GM12865 (cell line): ENCODE measurements around the gene ARSD.

ENCODE experiments used
- DNase-seq: peaks from one replicate; pipeline ENCODE4 v3.0.0; 2010; ENCODE audit warnings: low read depth
- H3K4me3 ChIP-seq: 2 replicates; pipeline ENCODE4 v1.5.1; 2011; ENCODE audit warnings: mild to moderate bottlenecking, low read depth, low read length, control low read depth
- CTCF ChIP-seq: IDR thresholded peaks from 2 replicates; pipeline ENCODE4 v1.5.1; 2011; ENCODE audit warnings: low read length, control low read depth, low read depth, inconsistent platforms; ENCODE audit not compliant: insufficient read depth; ENCODE audit errors: missing control alignments

The ARSD gene

DNA sequence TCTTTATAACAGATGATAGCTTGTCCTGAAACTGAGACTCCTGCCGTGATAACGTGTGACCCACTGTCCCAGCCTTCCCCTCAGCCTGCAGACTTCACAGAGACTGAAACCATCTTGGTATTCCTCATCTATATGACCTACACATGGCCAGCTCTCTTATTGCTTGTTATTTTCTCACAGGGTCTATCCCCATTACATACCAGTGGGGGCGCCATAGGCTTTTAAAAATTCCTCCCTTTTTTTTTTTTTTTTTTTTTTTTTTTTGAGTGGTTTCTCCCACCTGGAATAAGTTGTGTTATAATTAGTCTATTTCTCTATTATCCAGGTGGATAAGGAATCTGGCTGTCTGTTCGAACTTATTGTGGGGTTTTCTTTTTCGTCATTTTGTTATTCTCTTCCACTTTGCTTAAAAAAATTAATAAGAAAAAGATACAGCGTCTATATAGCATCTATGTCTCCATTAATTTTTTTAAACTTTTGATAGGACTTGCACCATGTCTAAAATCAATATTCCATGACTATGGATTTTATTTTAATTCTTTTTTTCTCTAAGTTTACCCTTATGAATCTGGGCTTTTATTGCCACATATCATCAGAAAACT, 53.2 kb downstream of the ARSD start:
- H3K4me3 ChIP-seq: no peak overlapping the region
- peak; percentile 18 for TF ChIP-seq CTCF
- peak; percentile 1 for DNase-seq

- TF ChIP-seq CTCF: no peak
- no peak for DNase-seq
- no peak overlapping the region for H3K4me3 ChIP-seq
Measured at GRCh38 chrX:2875136-2875481, 54.0 kb downstream of the ARSD start.

- DNase-seq: no peak
- no peak for TF ChIP-seq CTCF
Measured at GRCh38 chrX:2874222-2875135, 54.7 kb downstream of the ARSD start.

DNA sequence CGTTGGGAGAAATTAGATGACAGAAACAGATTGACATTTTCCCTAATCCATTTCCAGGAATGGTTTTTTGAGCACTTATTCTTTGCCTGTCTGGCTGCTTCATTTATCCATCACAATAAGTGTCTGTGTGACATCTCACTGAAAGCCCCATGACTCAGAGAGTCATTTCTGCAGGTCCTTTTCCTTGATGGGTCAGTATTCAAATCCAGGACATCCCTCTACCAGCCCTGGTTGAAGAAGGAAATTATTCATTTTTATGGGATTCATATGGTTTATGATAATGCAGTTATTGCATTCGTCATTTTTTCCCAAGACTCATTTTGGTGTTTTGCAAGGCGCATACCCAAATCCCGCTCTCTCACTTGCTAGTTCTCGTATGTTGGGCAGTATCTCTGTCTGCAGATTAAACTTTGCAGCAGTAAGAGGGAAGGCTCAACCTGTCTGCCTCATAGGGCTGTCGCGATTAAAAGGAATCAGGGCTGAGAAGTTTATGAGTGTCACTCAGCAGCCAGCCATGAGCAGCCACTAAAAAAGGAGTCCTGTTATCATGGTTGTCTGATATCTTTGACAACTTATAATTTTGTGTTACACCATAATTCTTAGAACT, 56.4 kb downstream of the ARSD start:
- no peak for TF ChIP-seq CTCF
- DNase-seq: no peak
- no peak overlapping the region for H3K4me3 ChIP-seq

More at GRCh38 chrX:2874222-2875135, 54.7 kb downstream of the ARSD start:
- H3K4me3 ChIP-seq: no peak overlapping the region

DNA sequence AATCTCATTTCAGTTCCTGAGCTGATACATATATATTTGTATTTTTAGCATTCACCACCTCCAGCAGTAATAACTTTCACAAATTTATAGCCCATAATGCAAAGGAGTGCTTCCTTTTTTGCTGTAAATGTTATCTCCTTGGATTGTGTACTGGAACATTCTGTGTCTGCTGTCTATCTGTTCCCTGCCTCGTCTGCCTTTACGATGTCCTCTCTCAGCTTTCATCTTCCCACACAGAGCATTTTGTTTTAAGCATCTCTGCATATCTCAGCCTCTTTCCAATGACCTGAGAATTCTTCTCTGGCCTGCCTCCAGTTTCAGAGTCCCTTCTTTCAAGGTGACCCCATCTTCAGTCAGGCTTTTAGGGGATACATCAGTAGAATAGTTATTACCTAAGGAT, 57.3 kb downstream of the ARSD start:
- DNase-seq: no peak
- no peak for TF ChIP-seq CTCF
- H3K4me3 ChIP-seq: no peak overlapping the region

DNA sequence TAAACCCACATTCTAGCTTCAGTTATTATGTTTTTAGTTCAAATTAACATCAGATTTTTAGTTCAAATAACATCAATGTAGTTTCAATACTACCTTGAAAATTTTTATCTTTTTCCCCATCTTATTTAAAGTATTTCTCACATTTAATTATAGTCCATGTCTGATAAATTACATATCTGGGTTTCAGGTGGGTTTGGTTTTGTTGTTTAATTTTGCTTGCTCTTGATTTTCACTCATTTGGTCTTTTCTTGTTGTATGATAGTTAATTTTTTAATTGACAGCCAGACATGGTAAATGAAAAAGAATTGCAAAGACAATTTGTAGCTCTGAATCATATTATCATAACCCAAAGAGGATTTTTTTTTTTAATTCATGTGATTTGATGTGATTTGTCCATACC, 58.5 kb downstream of the ARSD start:
- TF ChIP-seq CTCF: no peak
- no peak overlapping the region for H3K4me3 ChIP-seq
- no peak for DNase-seq
